Uterus (tissue), 2 donors: Measurements from ENCODE around the gene PAK2.

Experiments
- POLR2A ChIP-seq, 2 donors: fragments of 450-650 bp; IDR thresholded peaks; one replicate each; pipeline ENCODE4 v1.6.1; 2016; ENCODE audit warnings: antibody characterized with exemption in 2 of 2, mild to moderate bottlenecking in 1 of 2, moderate library complexity in 1 of 2
- TF ChIP-seq, protein P1 (sequence below), 4 experiments: fragments of 200-600 bp in 2 of 4; fragments of 450-650 bp in 2 of 4; sonication (generic) in 2 of 4; IDR thresholded peaks; one replicate each; pipeline ENCODE4 v1.5.1; 2016 to 2019; ENCODE audit warnings: antibody characterized with exemption in 4 of 4, mild to moderate bottlenecking in 2 of 4, moderate library complexity in 1 of 4

DNA sequence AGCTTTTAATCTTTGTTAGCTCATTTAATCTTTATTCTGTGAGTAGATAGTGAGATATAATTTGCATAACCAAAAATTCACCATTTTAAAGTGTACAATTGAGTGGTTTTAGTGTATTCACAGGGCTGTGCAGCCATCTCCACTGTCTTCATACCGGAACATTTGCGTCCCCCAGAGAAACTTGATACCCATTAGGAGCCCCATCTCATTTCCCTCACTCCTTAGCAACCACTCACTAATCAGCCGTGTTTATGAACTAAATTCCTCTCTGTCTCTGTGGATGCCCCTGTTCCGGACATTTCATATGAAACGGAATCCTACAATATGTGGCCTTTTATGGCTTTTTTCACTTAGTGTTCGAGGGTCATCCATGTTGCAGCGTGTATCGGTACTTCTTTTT, 38.2 kb downstream of the PAK2 start:
- no peak for TF ChIP-seq POLR2A (IDR thresholded peaks at IDR 0.05)
- TF ChIP-seq, protein P1, sequence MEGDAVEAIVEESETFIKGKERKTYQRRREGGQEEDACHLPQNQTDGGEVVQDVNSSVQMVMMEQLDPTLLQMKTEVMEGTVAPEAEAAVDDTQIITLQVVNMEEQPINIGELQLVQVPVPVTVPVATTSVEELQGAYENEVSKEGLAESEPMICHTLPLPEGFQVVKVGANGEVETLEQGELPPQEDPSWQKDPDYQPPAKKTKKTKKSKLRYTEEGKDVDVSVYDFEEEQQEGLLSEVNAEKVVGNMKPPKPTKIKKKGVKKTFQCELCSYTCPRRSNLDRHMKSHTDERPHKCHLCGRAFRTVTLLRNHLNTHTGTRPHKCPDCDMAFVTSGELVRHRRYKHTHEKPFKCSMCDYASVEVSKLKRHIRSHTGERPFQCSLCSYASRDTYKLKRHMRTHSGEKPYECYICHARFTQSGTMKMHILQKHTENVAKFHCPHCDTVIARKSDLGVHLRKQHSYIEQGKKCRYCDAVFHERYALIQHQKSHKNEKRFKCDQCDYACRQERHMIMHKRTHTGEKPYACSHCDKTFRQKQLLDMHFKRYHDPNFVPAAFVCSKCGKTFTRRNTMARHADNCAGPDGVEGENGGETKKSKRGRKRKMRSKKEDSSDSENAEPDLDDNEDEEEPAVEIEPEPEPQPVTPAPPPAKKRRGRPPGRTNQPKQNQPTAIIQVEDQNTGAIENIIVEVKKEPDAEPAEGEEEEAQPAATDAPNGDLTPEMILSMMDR (IDR thresholded peaks at IDR 0.05) = no peak
